Right ventricle myocardium superior (tissue), 1 donor: ENCODE data around the gene KBTBD12. TPM values are rescaled to one million over a fixed set of nuclear protein-coding genes. Genes with fewer than 3 reads are reported as not detected.

Experiments used
- total RNA-seq: library from RNA; stranded (reverse); fragmentation: NEBNext Ultra II Directional; extraction: Animal tissue kit (Norgen Biotek cat#: 25700); gene quantifications from one replicate; pipeline ENCODE4 v1.2.1, GENCODE V29; 2021
- donor health status: DM: no; HTN: yes; CAD: no; lungs with severe emphysema.

KBTBD12 gene
- total RNA-seq, 1 donor from 2014 or later = 29.4 TPM

Other genes with a start within 250 kb of the KBTBD12 start
- 33.0 TPM for gene ABTB1, start 242.3 kb upstream of the KBTBD12 start, total RNA-seq
- gene MGLL, start 92.7 kb upstream of the KBTBD12 start, total RNA-seq = 83.5 TPM
- 54.7 TPM for gene SEC61A1, start 137.2 kb downstream of the KBTBD12 start, total RNA-seq
- gene RUVBL1, start 208.6 kb downstream of the KBTBD12 start, total RNA-seq = 21.0 TPM
- gene EEFSEC, start 238.2 kb downstream of the KBTBD12 start, total RNA-seq = 16.9 TPM